Right lung (tissue), 5 donors: ENCODE results near the gene OR2T5. TPM values are rescaled to one million over a fixed set of nuclear protein-coding genes. Genes with fewer than 3 reads are reported as not detected.
"Not testable (repeated sequence)": the region's sequence is repeated elsewhere in the genome, so short reads cannot be mapped to it uniquely, and the experiment has no call there.

Experiments used
- DNase-seq, 2 donors: peaks; one replicate each; pipeline ENCODE4 v3.0.0-alpha.2; 2013
- polyA plus RNA-seq, 5 donors: library from polyadenylated mRNA; unstranded; fragments of 120-200 nt; gene quantifications; one replicate each; pipeline versions ENCODE4 v1.2.1 to v1.2.3, GENCODE V29; 2013; ENCODE audit warnings: inconsistent platforms in 1 of 5, low replicate concordance in 1 of 5; ENCODE audit not compliant: insufficient read length in 5 of 5, insufficient read depth in 1 of 5

OR2T5 gene
- polyA plus RNA-seq, 5 donors = not detected

GRCh38 chr1:248500305-248501035, 12.1 kb downstream of the OR2T5 start:
- not testable (repeated sequence) for DNase-seq

GRCh38 chr1:248507773-248508172, 19.4 kb downstream of the OR2T5 start, which contains the start of gene OR2G6:
TSS of gene OR2G6 (plus strand) at chr1:248508073. CDS start at chr1:248521647, 13,574 bp downstream.
- DNase-seq = not testable (repeated sequence)

- DNase-seq = not testable (repeated sequence)
Observed at GRCh38 chr1:248510217-248510616, 21.8 kb downstream of the OR2T5 start.

GRCh38 chr1:248521856-248522255, 33.5 kb downstream of the OR2T5 start:
- no peak for DNase-seq

GRCh38 chr1:248537449-248537848, 49.1 kb downstream of the OR2T5 start:
- not testable (repeated sequence) for DNase-seq

Other genes with a start within 250 kb of the OR2T5 start
- gene OR2T33, start 210.6 kb upstream of the OR2T5 start, polyA plus RNA-seq = not detected
- under 1 TPM in 3 of 5 donors, not detected in 2; 0.03 to 0.04 (median 0.03) TPM for gene OR2T12, start 185.2 kb upstream of the OR2T5 start, polyA plus RNA-seq
- gene OR2M7, start 164.0 kb upstream of the OR2T5 start, polyA plus RNA-seq = not detected
- gene OR14C36, start 139.8 kb upstream of the OR2T5 start, polyA plus RNA-seq = not detected
- gene OR2T4, start 126.9 kb upstream of the OR2T5 start, polyA plus RNA-seq = not detected
- gene OR2T6, start 112.8 kb upstream of the OR2T5 start, polyA plus RNA-seq = not detected
- not detected for gene OR2T1, start 85.5 kb upstream of the OR2T5 start, polyA plus RNA-seq
- not detected for gene OR2T2, start 43.0 kb upstream of the OR2T5 start, polyA plus RNA-seq
- not detected for gene OR2T3, start 15.2 kb upstream of the OR2T5 start, polyA plus RNA-seq
- under 1 TPM in 4 of 5 donors, not detected in 1; 0.03 to 0.08 (median 0.04) TPM for gene OR2G6, start 19.5 kb downstream of the OR2T5 start, polyA plus RNA-seq
- not detected for gene OR2T29, start 74.2 kb downstream of the OR2T5 start, polyA plus RNA-seq
- not detected for gene OR2T34, start 86.2 kb downstream of the OR2T5 start, polyA plus RNA-seq
- gene OR2T10, start 109.1 kb downstream of the OR2T5 start, polyA plus RNA-seq = not detected
- not detected for gene OR2T11, start 146.5 kb downstream of the OR2T5 start, polyA plus RNA-seq
- not detected for gene OR2T35, start 156.7 kb downstream of the OR2T5 start, polyA plus RNA-seq
- not detected for gene OR2T27, start 166.9 kb downstream of the OR2T5 start, polyA plus RNA-seq
- not detected for gene OR14I1, start 214.2 kb downstream of the OR2T5 start, polyA plus RNA-seq